Midbrain (tissue), 1 donor: ENCODE results near the gene ZXDA.

Experiments
- DNase-seq: peaks from one replicate; lab custom pipeline; 2025; lab: John Stamatoyannopoulos, UW

ZXDA gene

DNA sequence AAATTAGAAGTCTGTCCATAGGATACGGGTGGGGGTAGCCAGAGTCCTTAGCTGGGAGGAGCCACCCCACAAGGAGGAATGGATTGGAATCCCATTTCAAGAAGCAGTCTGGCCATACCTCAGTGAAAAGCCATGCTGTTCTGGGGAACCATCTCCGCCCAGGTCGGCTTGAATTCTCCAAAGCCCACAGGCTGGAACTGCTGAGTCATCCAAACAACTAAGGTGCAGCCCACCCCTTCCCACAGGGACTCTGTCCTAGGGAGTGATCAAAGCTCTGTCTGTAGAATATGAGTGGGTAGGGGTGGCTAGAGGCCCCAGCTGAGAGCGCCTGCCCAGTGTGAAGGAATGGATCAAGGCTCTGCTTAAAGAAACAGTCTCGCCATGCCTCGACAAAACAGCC is 38.8 kb downstream of the ZXDA start:
- no peak for DNase-seq
